Activated CD4-positive, alpha-beta T cell treated with anti-CD3 and anti-CD28 coated beads, Interleukin-10, Interleukin-2, amounts not matched to agents 100 ng/mL and 50 ng/mL, durations not matched to agents 16 hours and 8 hours (primary cell): ENCODE data around the gene SEC24D.

Experiments
- DNase-seq: peaks from one replicate; pipeline ENCODE4 v3.0.0-alpha.2; 2020

Gene SEC24D

DNA sequence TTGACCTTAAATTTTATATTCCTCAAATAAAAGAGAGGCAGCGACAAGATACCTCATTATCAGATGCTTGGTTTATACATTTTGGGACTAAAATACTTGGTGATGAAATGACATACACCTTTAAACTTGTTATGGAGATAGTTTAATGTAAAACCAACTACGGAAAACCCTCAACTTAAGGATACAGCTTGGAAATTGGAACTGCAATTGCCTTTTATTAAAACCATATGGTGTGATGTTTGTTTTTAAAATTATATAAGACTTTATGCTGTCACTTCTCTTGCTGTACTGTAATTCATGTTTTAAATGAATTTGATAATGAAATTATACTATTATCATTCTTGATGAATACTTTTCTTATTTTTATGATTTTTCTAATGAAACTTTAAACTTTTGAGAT is 124.9 kb downstream of the SEC24D start:
- no peak for DNase-seq

DNA sequence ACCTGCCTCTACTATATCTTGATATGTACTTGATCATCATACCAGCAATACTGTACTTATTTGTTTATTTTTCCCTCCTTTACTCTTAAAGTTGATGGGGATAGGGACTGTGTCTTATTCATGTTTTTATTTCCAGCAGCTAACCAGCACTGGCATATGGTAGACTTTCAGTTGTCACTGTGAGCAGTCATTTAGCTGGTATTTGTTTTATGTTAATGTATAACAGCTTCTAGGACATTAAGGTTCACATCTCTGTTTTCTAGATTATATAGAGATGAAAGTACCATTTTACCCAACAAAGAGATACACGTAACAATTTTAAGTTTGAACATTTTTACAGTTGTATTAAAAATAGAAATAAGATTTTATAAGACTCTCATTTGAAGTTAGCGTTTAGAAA is 132.8 kb downstream of the SEC24D start:
- no peak for DNase-seq

DNA sequence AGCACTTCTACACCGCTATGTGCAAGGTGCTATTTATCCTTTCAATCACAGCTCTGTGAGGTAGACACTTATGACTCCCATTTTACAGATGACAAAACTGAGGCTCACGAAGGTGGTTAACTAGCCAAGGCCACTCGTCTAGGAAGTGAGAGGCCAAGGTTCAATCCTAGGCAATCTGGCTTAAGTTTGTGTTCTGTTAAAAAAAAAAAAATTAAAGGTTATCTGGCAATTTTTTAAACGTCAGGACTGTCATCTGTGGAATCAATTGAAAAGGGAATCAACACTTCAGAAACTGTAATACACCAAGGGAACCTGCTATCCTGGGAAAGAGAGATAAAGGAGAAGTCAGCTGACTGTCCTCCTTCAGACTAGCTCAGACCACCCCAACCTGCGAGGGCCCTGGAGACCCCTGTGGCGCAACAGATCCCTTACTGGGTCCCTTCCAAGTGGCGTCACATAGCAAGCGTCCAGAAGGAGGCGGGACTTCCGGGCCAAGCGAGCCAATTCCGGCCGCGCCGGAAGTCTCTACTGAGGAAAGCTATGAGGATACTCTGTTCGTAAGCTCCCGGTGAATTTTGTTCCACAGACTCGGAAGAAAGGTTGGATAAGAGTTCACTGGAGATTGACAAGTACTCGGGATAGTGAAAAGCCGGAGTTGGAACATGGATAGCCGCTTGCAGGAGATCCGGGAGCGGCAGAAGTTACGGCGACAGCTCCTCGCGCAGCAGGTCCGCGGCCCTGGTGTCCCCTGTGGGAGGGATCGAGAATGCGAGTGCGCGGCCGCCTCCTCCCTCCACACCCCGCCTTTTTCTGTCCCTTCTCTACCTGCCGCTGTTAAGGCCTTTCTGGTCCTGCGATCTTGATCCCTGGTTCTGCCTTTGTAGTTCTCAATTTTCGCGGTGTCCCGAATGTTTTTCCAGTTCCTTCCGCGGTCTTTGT is 150.8 kb downstream of the SEC24D start, which contains the start of gene METTL14:
METTL14 (plus strand) TSS at position 520 of the 939 bp plus-strand sequence; CDS start at position 663, 143 bp downstream.
- DNase-seq, result peak; percentile 92

DNA sequence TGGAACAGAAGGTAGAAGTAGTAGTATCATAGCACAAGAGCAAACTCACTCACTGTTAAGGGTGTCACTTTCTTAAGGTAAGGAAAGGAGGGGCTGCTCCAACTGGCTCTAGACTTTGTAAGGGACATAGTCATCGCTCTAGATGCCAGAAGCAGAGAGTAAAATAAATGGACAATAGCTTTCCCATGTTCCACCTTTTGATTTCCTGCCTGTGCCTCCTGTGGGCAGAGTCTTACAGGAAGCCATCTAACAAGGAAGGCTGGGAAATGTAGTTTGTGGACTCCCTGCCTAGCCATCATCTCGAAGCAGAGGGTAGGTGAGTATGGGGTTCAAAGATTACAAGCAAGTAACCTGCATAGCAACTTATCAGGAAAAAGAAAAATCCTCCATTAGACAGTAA is 152.4 kb downstream of the SEC24D start:
- peak; percentile 9 for DNase-seq

DNA sequence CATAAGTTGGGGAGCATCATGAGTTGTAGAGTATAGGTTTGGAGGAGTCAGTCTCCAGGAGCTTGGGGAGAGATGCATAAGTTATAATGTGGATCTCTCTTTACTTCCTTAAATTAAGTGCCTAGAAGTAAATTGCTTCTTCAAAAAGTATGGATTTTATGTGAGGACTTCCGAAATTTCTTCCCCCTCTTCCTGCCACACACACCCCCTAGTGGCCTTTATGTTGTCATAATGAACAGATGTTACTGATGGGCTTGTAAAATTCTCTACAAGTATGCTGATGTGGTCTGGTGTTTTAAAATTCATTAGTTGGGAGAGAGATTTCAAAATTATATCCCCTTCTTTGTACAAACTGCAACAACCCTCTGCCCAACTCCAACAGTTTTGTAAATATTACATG is 153.0 kb downstream of the SEC24D start:
- no peak for DNase-seq

DNA sequence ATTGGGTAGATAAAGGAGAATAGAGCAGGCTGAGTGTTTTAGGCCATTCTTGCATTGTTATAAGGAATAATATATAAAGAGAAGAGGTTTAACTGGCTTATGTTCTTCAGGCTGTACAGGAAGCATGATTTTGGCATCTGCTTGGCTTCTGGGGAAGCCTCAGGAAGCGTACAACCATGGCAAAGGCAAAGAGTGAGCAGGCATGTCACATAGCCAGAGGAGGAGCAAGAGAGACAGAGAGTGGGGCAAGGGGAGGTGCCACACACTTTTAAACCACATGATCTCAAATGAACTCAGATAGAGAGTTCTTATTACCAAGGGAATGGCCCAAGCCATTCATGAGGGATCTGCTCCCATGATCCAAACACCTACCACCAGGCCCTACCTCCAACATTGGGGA is 155.1 kb downstream of the SEC24D start:
- no peak for DNase-seq

DNA sequence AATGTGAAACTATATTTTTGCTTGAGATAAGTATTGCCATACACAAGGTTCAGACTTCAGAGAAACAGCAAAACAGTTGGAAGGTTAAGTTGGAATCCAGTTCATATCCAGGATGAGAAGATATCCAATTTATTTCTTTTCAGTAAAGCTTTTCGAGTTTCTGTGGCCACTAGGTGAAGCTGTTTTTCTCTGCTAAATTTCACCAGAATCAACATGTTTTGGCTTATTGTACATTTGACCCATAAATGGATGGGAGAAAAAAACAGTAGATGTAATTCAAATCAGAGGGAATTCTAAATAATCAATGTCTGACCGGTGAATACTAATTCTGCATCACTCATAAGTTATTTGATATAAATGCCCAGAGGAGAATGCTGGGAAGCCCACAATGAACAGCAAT is 159.8 kb downstream of the SEC24D start:
- no peak for DNase-seq
